Peyer's patch (tissue), 4 donors: Measurements from ENCODE around the gene RNF11.

Experiments
- CTCF ChIP-seq, 6 experiments: fragments of 450-650 bp in 4 of 6; fragments of 200-600 bp in 2 of 6; sonication (generic) in 1 of 6; IDR thresholded peaks; one replicate each; pipeline ENCODE4 v1.5.1; 2017 to 2019; ENCODE audit warnings: antibody characterized with exemption in 6 of 6, mild to moderate bottlenecking in 3 of 6, moderate library complexity in 1 of 6
- POLR2A ChIP-seq, 2 donors: fragments of 450-650 bp; IDR thresholded peaks; one replicate each; pipeline ENCODE4 v1.5.1; 2017; ENCODE audit warnings: antibody characterized with exemption in 2 of 2, mild to moderate bottlenecking in 2 of 2, moderate library complexity in 2 of 2

- TF ChIP-seq CTCF (IDR thresholded peaks at IDR 0.05) (no peak), POLR2A (IDR thresholded peaks at IDR 0.05) (no peak)
Measured at GRCh38 chr1:51321924-51322280, 85.8 kb downstream of the RNF11 start.
